ENCODE results near the gene KDM1A.
"Not testable (repeated sequence)": the region's sequence is repeated elsewhere in the genome, so short reads cannot be mapped to it uniquely, and the experiment has no call there.

DNA sequence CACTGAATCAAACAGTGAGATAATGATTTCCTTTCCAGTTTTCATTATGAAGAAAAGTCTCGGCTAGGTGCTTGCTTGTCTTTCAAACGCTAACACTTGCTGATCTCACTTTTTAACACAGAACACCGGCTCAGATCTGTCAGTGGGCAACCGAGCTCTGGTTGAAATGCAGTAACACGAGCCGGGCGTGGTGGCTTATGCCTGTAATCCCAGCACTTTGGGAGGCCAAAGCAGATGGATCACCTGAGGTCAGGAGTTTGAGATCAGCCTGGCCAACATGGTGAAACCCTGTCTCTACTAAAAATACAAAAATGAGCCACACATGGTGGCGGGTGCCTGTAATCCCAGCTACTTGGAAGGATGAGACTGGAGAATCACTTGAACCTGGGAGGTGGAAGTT, 9.2 kb upstream of the KDM1A start:
- TF ChIP-seq, protein P1, sequence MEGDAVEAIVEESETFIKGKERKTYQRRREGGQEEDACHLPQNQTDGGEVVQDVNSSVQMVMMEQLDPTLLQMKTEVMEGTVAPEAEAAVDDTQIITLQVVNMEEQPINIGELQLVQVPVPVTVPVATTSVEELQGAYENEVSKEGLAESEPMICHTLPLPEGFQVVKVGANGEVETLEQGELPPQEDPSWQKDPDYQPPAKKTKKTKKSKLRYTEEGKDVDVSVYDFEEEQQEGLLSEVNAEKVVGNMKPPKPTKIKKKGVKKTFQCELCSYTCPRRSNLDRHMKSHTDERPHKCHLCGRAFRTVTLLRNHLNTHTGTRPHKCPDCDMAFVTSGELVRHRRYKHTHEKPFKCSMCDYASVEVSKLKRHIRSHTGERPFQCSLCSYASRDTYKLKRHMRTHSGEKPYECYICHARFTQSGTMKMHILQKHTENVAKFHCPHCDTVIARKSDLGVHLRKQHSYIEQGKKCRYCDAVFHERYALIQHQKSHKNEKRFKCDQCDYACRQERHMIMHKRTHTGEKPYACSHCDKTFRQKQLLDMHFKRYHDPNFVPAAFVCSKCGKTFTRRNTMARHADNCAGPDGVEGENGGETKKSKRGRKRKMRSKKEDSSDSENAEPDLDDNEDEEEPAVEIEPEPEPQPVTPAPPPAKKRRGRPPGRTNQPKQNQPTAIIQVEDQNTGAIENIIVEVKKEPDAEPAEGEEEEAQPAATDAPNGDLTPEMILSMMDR (IDR thresholded peaks at IDR 0.05), result not testable (repeated sequence)
- TF ChIP-seq POLR2A, POLR2AphosphoS5 (IDR thresholded peaks at IDR 0.05): not testable (repeated sequence)
